Panc1 (cell line): ENCODE results near the gene RAMP1. TPM values are rescaled to one million over a fixed set of nuclear protein-coding genes. Genes with fewer than 3 reads are reported as not detected.

Experiments used
- ATAC-seq: fragments of 200-7000 bp; cut with Tn5 transposase; 2 replicates; pipeline ENCODE4 v1.9.1; 2020; ENCODE audit warnings: mild to moderate bottlenecking, moderate library complexity
- BruUV-seq: library from RNA; stranded (reverse); fragments of 400-500 nt; replicated peaks from 2 replicates; lab custom pipeline; 2021; lab: Mats Ljungman, UMichigan
- CTCF ChIA-PET: fragments of 300-600 bp; sonication (Branson Sonifier 250); formaldehyde crosslinking; loops from one replicate; lab custom pipeline; 2022; ENCODE audit warnings: antibody characterized with exemption; lab: Charles Lee
- POLR2A ChIA-PET: fragments of 300-600 bp; sonication (Branson Sonifier 250); formaldehyde crosslinking; loops from one replicate; lab custom pipeline; 2022; ENCODE audit warnings: antibody characterized with exemption; lab: Charles Lee
- DNase-seq: peaks from one replicate; pipeline ENCODE4 v3.0.0-alpha.2; 2010; ENCODE audit warnings: low read depth, low spot score
- H3K27ac ChIP-seq: 2 replicates; pipeline ENCODE4 v1.5.1; 2011; ENCODE audit warnings: mild to moderate bottlenecking, low read length, inconsistent platforms
- H3K27me3 ChIP-seq: fragments of 200-500 bp; sonication (Bioruptor generic); 2 replicates; pipeline ENCODE4 v1.6.0; 2014; ENCODE audit warnings: low read length, inconsistent platforms; ENCODE audit not compliant: control insufficient read depth, insufficient read depth
- H3K36me3 ChIP-seq: fragments of 200-500 bp; sonication (Bioruptor generic); 2 replicates; pipeline ENCODE4 v1.5.1; 2014; ENCODE audit warnings: inconsistent platforms, mild to moderate bottlenecking, low read length, moderate library complexity; ENCODE audit not compliant: control insufficient read depth, insufficient read depth
- H3K4me1 ChIP-seq: 2 replicates; pipeline ENCODE4 v1.5.1; 2011; ENCODE audit warnings: inconsistent platforms, mild to moderate bottlenecking, low read length, moderate library complexity; ENCODE audit not compliant: control insufficient read depth, insufficient read depth
- H3K4me3 ChIP-seq, 2 experiments: 2 replicates each; pipeline ENCODE4 v1.5.1; 2011 to 2012; ENCODE audit warnings: low read depth in 2 of 2, low read length in 2 of 2, mild to moderate bottlenecking in 2 of 2, inconsistent platforms in 1 of 2, moderate library complexity in 1 of 2
- H3K9me3 ChIP-seq: fragments of 200-500 bp; sonication (Bioruptor generic); 2 replicates; pipeline ENCODE4 v1.5.1; 2014; ENCODE audit warnings: low read depth, mild to moderate bottlenecking, inconsistent platforms, low read length, moderate library complexity; ENCODE audit not compliant: control insufficient read depth, insufficient read depth
- CTCF ChIP-seq: fragments of 450-650 bp; IDR thresholded peaks from 2 replicates; pipeline ENCODE4 v1.5.1; 2017; ENCODE audit warnings: mild to moderate bottlenecking
- POLR2AphosphoS5 ChIP-seq: IDR thresholded peaks from 2 replicates; pipeline ENCODE4 v1.6.1; 2012; ENCODE audit warnings: mild to moderate bottlenecking, low read depth, low read length, moderate library complexity
- REST ChIP-seq, 2 experiments: IDR thresholded peaks; 2 replicates each; pipeline ENCODE4 v1.6.1; 2011 to 2012; ENCODE audit warnings: low read depth in 2 of 2, control low read depth in 1 of 2, low read length in 1 of 2, mild to moderate bottlenecking in 1 of 2, moderate library complexity in 1 of 2; ENCODE audit not compliant: insufficient read depth in 1 of 2
- SIN3A ChIP-seq: IDR thresholded peaks from 2 replicates; pipeline ENCODE4 v1.6.1; 2012; ENCODE audit warnings: low read depth, mild to moderate bottlenecking, low read length, moderate library complexity, borderline replicate concordance; ENCODE audit not compliant: insufficient read depth
- TCF7L2 ChIP-seq: IDR thresholded peaks from 2 replicates; pipeline ENCODE4 v1.6.1; 2011; ENCODE audit warnings: mild to moderate bottlenecking, low read depth, low read length, inconsistent platforms
- in situ Hi-C: cut with HindIII; loops from 2 replicates; pipeline ENCODE4 v1.10.0; 2016; ENCODE audit warnings: low sequenced_read_pairs, low pct_unique_long_range_greater_than_20kb
- intact Hi-C: fragments of 100-400 bp; cut with micrococcal nuclease; formaldehyde crosslinking; loops from one replicate; pipeline ENCODE4 v1.10.0; 2022; ENCODE audit not compliant: unreplicated experiment
- total RNA-seq: library from RNA; stranded (reverse); gene quantifications from one replicate; pipeline ENCODE4 v1.2.1, GENCODE V29; 2021; ENCODE audit not compliant: unreplicated experiment

Gene RAMP1
- total RNA-seq, 1 experiment from 2014 or later: 17.6 TPM

GRCh38 chr2:237833546-237833945 lies 25.9 kb upstream of the RAMP1 start:
- ChIA-PET POLR2A (no interaction called here), CTCF (no interaction called here)
- TF ChIP-seq SIN3A: no peak
- no peak for TF ChIP-seq CTCF
- TF ChIP-seq POLR2AphosphoS5: no peak
- no peak for TF ChIP-seq REST (IDR thresholded peaks at IDR 0.05; ENCODE audit: insufficient read depth in 1 of 2, low read depth in 2 of 2, low read length in 1 of 2)
- TF ChIP-seq TCF7L2: no peak
- DNase-seq: no peak
- H3K27me3 ChIP-seq: no peaks in the 10 kb centered on the region
- no peaks in the 10 kb centered on the region for H3K9me3 ChIP-seq
- H3K4me1 ChIP-seq: no peaks in the 10 kb centered on the region
- H3K36me3 ChIP-seq: no peaks in the 10 kb centered on the region
- no TSS peak for BruUV-seq
- in situ Hi-C loops: no loop called here
- no peak overlapping the region for H3K27ac ChIP-seq
- no peak overlapping the region for H3K4me3 ChIP-seq
- no peak for ATAC-seq
- intact Hi-C loops: no loop called here

GRCh38 chr2:237835372-237835771 lies 24.1 kb upstream of the RAMP1 start:
- no peak for TF ChIP-seq TCF7L2
- no peak for TF ChIP-seq SIN3A
- TF ChIP-seq POLR2AphosphoS5: no peak
- TF ChIP-seq CTCF: no peak
- TF ChIP-seq REST (IDR thresholded peaks at IDR 0.05; ENCODE audit: insufficient read depth in 1 of 2, low read depth in 2 of 2, low read length in 1 of 2): no peak
- ATAC-seq (no peak), DNase-seq (no peak)
- intact Hi-C loops (no loop called here), in situ Hi-C loops (no loop called here)
- no peak overlapping the region for H3K4me3 ChIP-seq
- H3K27ac ChIP-seq: no peak overlapping the region
- no peaks in the 10 kb centered on the region for H3K9me3 ChIP-seq
- BruUV-seq: no TSS peak
- H3K27me3 ChIP-seq: no peaks in the 10 kb centered on the region
- ChIA-PET CTCF (no interaction called here), POLR2A (no interaction called here)
- H3K4me1 ChIP-seq: no peaks in the 10 kb centered on the region
- H3K36me3 ChIP-seq: no peaks in the 10 kb centered on the region
